GM12892 (cell line): Measurements from ENCODE around the gene CBX5.

Experiments
- POLR2A ChIP-seq: IDR thresholded peaks from 2 replicates; pipeline ENCODE4 v1.6.1; 2011; ENCODE audit warnings: low read depth, low read length, control low read depth
- POLR2AphosphoS5 ChIP-seq: IDR thresholded peaks from 2 replicates; pipeline ENCODE4 v1.6.1; 2011; ENCODE audit warnings: low read depth, low read length, control low read depth

DNA sequence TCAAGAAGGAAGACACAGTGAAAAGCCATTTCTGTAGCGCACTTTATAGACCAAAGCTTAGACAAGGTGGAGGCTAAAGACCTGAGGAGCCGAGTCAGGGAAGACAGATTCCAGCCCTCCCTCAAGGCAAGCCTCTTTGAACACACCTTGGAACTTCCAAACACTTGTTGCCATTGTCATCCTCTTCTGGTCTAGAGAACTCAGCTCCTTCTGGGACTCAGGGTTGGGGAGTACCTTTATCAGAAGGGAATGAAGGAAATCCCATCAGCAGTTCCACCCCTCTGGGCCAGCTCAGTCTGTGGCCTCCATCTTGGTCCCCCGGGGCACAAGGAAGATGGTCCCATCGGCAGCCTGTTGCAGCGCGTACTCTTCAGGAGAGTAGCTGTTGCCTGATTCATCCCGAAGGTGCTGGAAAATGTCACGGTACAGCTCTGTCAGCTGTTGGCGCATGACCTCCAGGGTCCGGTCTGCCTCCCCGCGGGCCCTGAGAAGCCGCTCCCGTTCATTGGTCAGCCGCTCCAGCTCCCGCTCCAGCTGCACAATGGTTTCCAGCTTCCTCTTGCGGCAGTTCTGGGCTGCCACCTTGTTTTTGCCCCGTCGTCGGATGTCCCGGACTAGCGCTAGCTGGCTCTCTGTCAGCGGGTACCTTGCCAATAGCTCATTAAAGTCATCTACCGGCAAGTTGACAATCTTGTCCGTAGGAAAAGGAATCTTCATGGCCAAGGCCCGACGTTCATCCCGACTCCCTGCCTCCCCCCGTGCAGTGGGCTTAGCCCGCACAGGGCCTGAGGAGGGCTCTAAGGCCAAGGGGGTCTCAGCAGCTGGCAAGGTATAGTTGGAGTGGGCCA, 12.4 kb upstream of the CBX5 start:
- TF ChIP-seq POLR2A (no peak), POLR2AphosphoS5 (no peak)
